GM21529 (cell line): ENCODE results near the gene FAM83C.

Experiments
- ATAC-seq: cut with Tn5 transposase; IDR thresholded peaks from one replicate; pipeline ENCODE4 v1.9.1; 2021; ENCODE audit not compliant: unreplicated experiment

FAM83C gene

GRCh38 chr20:35300469-35301262 is 8.4 kb upstream of the FAM83C start:
- ATAC-seq: no peak

- no peak for ATAC-seq
Observed at GRCh38 chr20:35299780-35300179, 7.6 kb upstream of the FAM83C start.

GRCh38 chr20:35298264-35298663 is 6.0 kb upstream of the FAM83C start:
- ATAC-seq: no peak

- no peak for ATAC-seq
Observed at GRCh38 chr20:35297740-35298139, 5.5 kb upstream of the FAM83C start.

GRCh38 chr20:35297155-35297554 is 4.9 kb upstream of the FAM83C start:
- no peak for ATAC-seq

- no peak for ATAC-seq
Observed at GRCh38 chr20:35296101-35296554, 3.9 kb upstream of the FAM83C start.

- no peak for ATAC-seq
Observed at GRCh38 chr20:35295674-35296073, 3.4 kb upstream of the FAM83C start.

GRCh38 chr20:35295058-35295457 is 2.8 kb upstream of the FAM83C start:
- ATAC-seq: no peak

GRCh38 chr20:35294293-35294685 is 2.1 kb upstream of the FAM83C start:
- no peak for ATAC-seq

- ATAC-seq: no peak
Observed at GRCh38 chr20:35293303-35294292, 1.4 kb upstream of the FAM83C start.

GRCh38 chr20:35292504-35293285 is 470 bp upstream of the FAM83C start:
- ATAC-seq: no peak

GRCh38 chr20:35290887-35291417 is 1.3 kb downstream of the FAM83C start:
- ATAC-seq: no peak

GRCh38 chr20:35290186-35290886 is 1.9 kb downstream of the FAM83C start:
- no peak for ATAC-seq

- ATAC-seq: no peak
Observed at GRCh38 chr20:35288325-35289060, 3.7 kb downstream of the FAM83C start.

- no peak for ATAC-seq
Observed at GRCh38 chr20:35287509-35288324, 4.5 kb downstream of the FAM83C start.

- ATAC-seq: no peak
Observed at GRCh38 chr20:35286899-35287508, 5.2 kb downstream of the FAM83C start.

- no peak for ATAC-seq
Observed at GRCh38 chr20:35286077-35286898, 5.9 kb downstream of the FAM83C start.

- no peak for ATAC-seq
Observed at GRCh38 chr20:35285806-35286076, 6.5 kb downstream of the FAM83C start.
